H1 (cell line): Measurements from ENCODE around the gene HRH1. TPM values are rescaled to one million over a fixed set of nuclear protein-coding genes. Genes with fewer than 3 reads are reported as not detected.

ENCODE experiments used
- CHD7 ChIP-seq: fragments of 300-600 bp; sonication (generic); IDR thresholded peaks from 2 replicates; pipeline ENCODE4 v1.7.1; 2012; ENCODE audit warnings: low read length, moderate library complexity, mild to moderate bottlenecking, inconsistent platforms; ENCODE audit not compliant: insufficient replicate concordance
- CREB1 ChIP-seq: IDR thresholded peaks from 2 replicates; pipeline ENCODE4 v1.6.1; 2012; ENCODE audit warnings: inconsistent platforms
- CTCF ChIP-seq, 3 experiments: IDR thresholded peaks; 1 replicate in 2 of 3; 2 replicates in 1 of 3; pipeline versions ENCODE4 v1.5.1 to v1.6.1; 2011; ENCODE audit warnings: low read length in 3 of 3, mild to moderate bottlenecking in 3 of 3, inconsistent platforms in 2 of 3, low read depth in 1 of 3, moderate library complexity in 1 of 3; ENCODE audit not compliant: insufficient read depth in 1 of 3; ENCODE audit errors: control extremely low read depth in 1 of 3
- FOSL1 ChIP-seq: IDR thresholded peaks from 2 replicates; pipeline ENCODE4 v1.6.1; 2011; ENCODE audit warnings: mild to moderate bottlenecking, low read depth, low read length, moderate library complexity; ENCODE audit not compliant: insufficient read depth
- JUN ChIP-seq: IDR thresholded peaks from 2 replicates; pipeline ENCODE4 v1.6.1; 2011; ENCODE audit warnings: low read depth, mild to moderate bottlenecking, improper control_type of control experiment, low read length
- KDM5A ChIP-seq: fragments of 200-600 bp; IDR thresholded peaks from 2 replicates; pipeline ENCODE4 v1.7.1; 2012; ENCODE audit warnings: mild to moderate bottlenecking, low read length, inconsistent platforms, mixed read lengths
- MAFK ChIP-seq: IDR thresholded peaks from 2 replicates; pipeline ENCODE4 v1.6.1; 2012; ENCODE audit warnings: low read depth, mild to moderate bottlenecking, improper control_type of control experiment, low read length
- MAX ChIP-seq: IDR thresholded peaks from 2 replicates; pipeline ENCODE4 v1.6.1; 2012; ENCODE audit warnings: inconsistent platforms
- POU5F1 ChIP-seq: IDR thresholded peaks from 2 replicates; pipeline ENCODE4 v1.6.1; 2011; ENCODE audit warnings: low read depth, mild to moderate bottlenecking, low read length, moderate library complexity
- ZNF274 ChIP-seq: IDR thresholded peaks from 2 replicates; pipeline ENCODE4 v1.7.0; 2012; ENCODE audit warnings: low read length, borderline replicate concordance; ENCODE audit errors: extremely low read depth
- polyA plus RNA-seq, 7 experiments: library from polyadenylated mRNA; depleted of rRNA in 3 of 7; stranded (reverse) in 5 of 7; unstranded in 2 of 7; fragments of >200 nt in 5 of 7; fragments of 200-250 nt in 2 of 7; gene quantifications; 1 replicate in 5 of 7; 2 replicates in 1 of 7; 4 replicates in 1 of 7; pipeline versions ENCODE4 v1.2.1 to v1.2.3, GENCODE V29; 2011 to 2013; ENCODE audit warnings: missing spikeins in 2 of 7, mixed read lengths in 2 of 7
- total RNA-seq: library from RNA; stranded (reverse); fragmentation: NEBNext Ultra II Directional; extraction: Animal tissue kit (Norgen Biotek cat#: 25700); gene quantifications from 2 replicates; pipeline ENCODE4 v1.2.1, GENCODE V29; 2021

Gene HRH1
- total and polyA plus RNA-seq, 2 of the 8 experiments (the other 6 are each of a cell fraction or from before 2014, with no cell fraction given): 0.11 TPM; not detected in 1

DNA sequence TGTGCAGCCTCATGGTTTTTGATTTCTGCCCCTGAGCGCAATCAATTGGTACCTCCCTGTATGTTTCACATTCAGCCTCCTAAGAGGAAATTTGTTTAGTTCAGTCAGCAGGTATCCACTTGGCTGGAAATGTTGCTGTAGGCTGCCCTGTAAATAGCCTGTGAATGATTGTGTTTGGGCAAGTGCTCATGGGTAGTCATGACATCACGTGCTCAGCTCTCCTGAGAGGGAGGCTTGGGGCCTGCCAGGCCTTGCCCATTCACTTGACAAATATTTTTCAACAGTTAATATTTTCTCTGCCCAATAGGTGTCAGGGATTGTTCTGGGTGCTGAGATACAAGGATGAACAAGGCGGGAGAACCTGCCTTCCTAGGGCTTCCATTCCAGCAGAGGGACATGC, 13.3 kb downstream of the HRH1 start (continued):
- TF ChIP-seq CHD7 (no peak), MAX (no peak), CTCF (IDR thresholded peaks at IDR 0.05; ENCODE audit: control extremely low read depth in 1 of 3, insufficient read depth in 1 of 3, low read depth in 1 of 3, low read length in 3 of 3) (no peak), MAFK (no peak), ZNF274 (no peak), KDM5A (no peak), FOSL1 (no peak), POU5F1 (no peak), JUN (no peak), CREB1 (no peak)
